HFFc6 (cell line): ENCODE results near the gene G6PC3. TPM values are rescaled to one million over a fixed set of nuclear protein-coding genes. Genes with fewer than 3 reads are reported as not detected.

Experiments
- DNase-seq: peaks from one replicate; pipeline ENCODE4 v3.0.0-alpha.2; 2018
- H3K27ac Mint-ChIP-seq: 2 replicates; pipeline ENCODE4 v1.8.0; 2020; ENCODE audit warnings: mild to moderate bottlenecking, mixed read lengths
- H3K27me3 Mint-ChIP-seq: 2 replicates; pipeline ENCODE4 v1.8.0; 2021; ENCODE audit warnings: mild to moderate bottlenecking, moderate library complexity, mixed read lengths; ENCODE audit not compliant: insufficient read depth
- H3K36me3 Mint-ChIP-seq: 2 replicates; pipeline ENCODE4 v1.8.0; 2021; ENCODE audit warnings: low read depth, mixed read lengths
- H3K4me1 Mint-ChIP-seq: 2 replicates; pipeline ENCODE4 v1.8.0; 2020; ENCODE audit warnings: low read depth, mixed read lengths
- H3K4me3 Mint-ChIP-seq: 2 replicates; pipeline ENCODE4 v1.8.0; 2020; ENCODE audit warnings: mild to moderate bottlenecking, moderate library complexity, mixed read lengths
- H3K9me3 Mint-ChIP-seq: 2 replicates; pipeline ENCODE4 v1.8.0; 2020; ENCODE audit warnings: mild to moderate bottlenecking, mixed read lengths
- CTCF ChIP-seq: fragments of 200-600 bp; sonication (generic); IDR thresholded peaks from 2 replicates; pipeline ENCODE4 v1.5.0; 2021; ENCODE audit warnings: antibody characterized with exemption, mild to moderate bottlenecking
- total RNA-seq, 6 experiments: library from RNA; stranded (reverse); fragmentation: NEBNext Ultra II Directional; extraction: Animal tissue kit (Norgen Biotek cat#: 25700); gene quantifications; 2 replicates in 1 of 6; 3 replicates in 5 of 6; pipeline ENCODE4 v1.2.3, GENCODE V29; 2021

G6PC3 gene
- total RNA-seq, 6 experiments from 2014 or later = 96.6 to 123 (median 113) TPM

GRCh38 chr17:44086364-44087311, 16.1 kb downstream of the G6PC3 start:
- Mint-ChIP-seq H3K27ac (peak overlapping the region; percentile 91), H3K4me1 (peaks cover 57% of the 10 kb centered on the region), H3K4me3 (peak overlapping the region; percentile 68), H3K9me3 (no peaks in the 10 kb centered on the region), H3K27me3 (peaks cover 6% of the 10 kb centered on the region), H3K36me3 (peaks cover 34% of the 10 kb centered on the region)
- DNase-seq = peak; percentile 94
- no peak for TF ChIP-seq CTCF

- Mint-ChIP-seq H3K4me3 (peak overlapping the region; percentile 68; the same call in 1 of the 2 replicates), H3K36me3 (peaks cover 30% of the 10 kb centered on the region), H3K9me3 (no peaks in the 10 kb centered on the region), H3K27ac (peak overlapping the region; percentile 91), H3K4me1 (peaks cover 50% of the 10 kb centered on the region), H3K27me3 (peaks cover 2% of the 10 kb centered on the region)
- DNase-seq = no peak
- no peak for TF ChIP-seq CTCF
These were observed 16.8 kb downstream of the G6PC3 start for GRCh38 chr17:44087319-44087718.

GRCh38 chr17:44088254-44088653, 17.7 kb downstream of the G6PC3 start:
- Mint-ChIP-seq H3K9me3 (no peaks in the 10 kb centered on the region), H3K27ac (peak overlapping the region; percentile 40), H3K27me3 (peaks cover 2% of the 10 kb centered on the region), H3K4me3 (no peak overlapping the region), H3K4me1 (peaks cover 42% of the 10 kb centered on the region), H3K36me3 (peaks cover 23% of the 10 kb centered on the region)
- no peak for TF ChIP-seq CTCF
- no peak for DNase-seq

- Mint-ChIP-seq H3K36me3 (peaks cover 15% of the 10 kb centered on the region), H3K27me3 (peaks cover 2% of the 10 kb centered on the region), H3K27ac (peak overlapping the region; percentile 2; the same call in 1 of the 2 replicates), H3K4me3 (no peak overlapping the region), H3K4me1 (peaks cover 44% of the 10 kb centered on the region), H3K9me3 (no peaks in the 10 kb centered on the region)
- TF ChIP-seq CTCF = no peak
- no peak for DNase-seq
These were observed 20.9 kb downstream of the G6PC3 start for GRCh38 chr17:44091200-44091997.

- no peak for DNase-seq
- H3K9me3 Mint-ChIP-seq = no peaks in the 10 kb centered on the region
- H3K4me3 Mint-ChIP-seq = no peak overlapping the region
- H3K27me3 Mint-ChIP-seq = peaks cover 2% of the 10 kb centered on the region
- no peak overlapping the region for H3K27ac Mint-ChIP-seq
- H3K4me1 Mint-ChIP-seq = peaks cover 43% of the 10 kb centered on the region
- peaks cover 15% of the 10 kb centered on the region for H3K36me3 Mint-ChIP-seq
- TF ChIP-seq CTCF = no peak
These were observed 21.5 kb downstream of the G6PC3 start for GRCh38 chr17:44092051-44092450.
